Thoracic aorta (tissue), 2 donors: ENCODE results near the gene TRIM44. TPM values are rescaled to one million over a fixed set of nuclear protein-coding genes. Genes with fewer than 3 reads are reported as not detected.

Experiments used
- ATAC-seq: fragments of 150-250 bp; one replicate; pipeline ENCODE4 v1.8.0; 2017; ENCODE audit warnings: low read depth; ENCODE audit not compliant: insufficient number of reproducible peaks, low FRiP score
- DNase-seq: peaks from one replicate; pipeline ENCODE4 v3.0.0-alpha.2; 2020; ENCODE audit warnings: low spot score
- H3K27ac ChIP-seq, 2 donors: fragments of 200-600 bp; sonication (generic); 1 replicate in 1 of 2; 2 replicates in 1 of 2; pipeline ENCODE4 v1.5.1; 2016; ENCODE audit warnings: mild to moderate bottlenecking in 2 of 2, moderate library complexity in 2 of 2
- H3K27me3 ChIP-seq: fragments of 200-600 bp; sonication (generic); replicated peaks from 2 replicates; pipeline ENCODE4 v1.6.0; 2016; ENCODE audit warnings: mild to moderate bottlenecking; ENCODE audit not compliant: insufficient read depth
- H3K36me3 ChIP-seq: fragments of 200-600 bp; sonication (generic); one replicate; pipeline ENCODE4 v1.5.1; 2016
- H3K4me1 ChIP-seq, 2 donors: fragments of 200-600 bp; sonication (generic); 1 replicate in 1 of 2; 2 replicates in 1 of 2; pipeline versions ENCODE4 v1.5.1 to v1.6.0; 2016; ENCODE audit warnings: low read depth in 2 of 2, mild to moderate bottlenecking in 1 of 2; ENCODE audit not compliant: control insufficient read depth in 1 of 2
- H3K4me3 ChIP-seq: fragments of 200-600 bp; sonication (generic); 2 replicates; pipeline ENCODE4 v1.5.1; 2016; ENCODE audit warnings: mild to moderate bottlenecking
- H3K9me3 ChIP-seq: fragments of 200-600 bp; sonication (generic); 2 replicates; pipeline ENCODE4 v1.5.1; 2016
- CTCF ChIP-seq: fragments of 200-600 bp; sonication (generic); IDR thresholded peaks from one replicate; pipeline ENCODE4 v1.5.1; 2019; ENCODE audit warnings: antibody characterized with exemption
- total RNA-seq, 2 donors: library from RNA; depleted of rRNA; stranded (reverse); fragments of >200 nt; gene quantifications; one replicate each; pipeline versions ENCODE4 v1.1.0 to v1.2.3, GENCODE V29; 2016

The TRIM44 gene
- total RNA-seq, 2 donors from 2014 or later, result 26.0 to 26.8 TPM

- Histone ChIP-seq H3K27ac (no peak overlapping the region), H3K9me3 (no peaks in the 10 kb centered on the region), H3K4me1 (no peaks in the 10 kb centered on the region), H3K27me3 (no peaks in the 10 kb centered on the region), H3K36me3 (no peaks in the 10 kb centered on the region), H3K4me3 (no peak overlapping the region)
- DNase-seq, result no peak
- TF ChIP-seq CTCF, result no peak
- no peak for ATAC-seq
Observed at GRCh38 chr11:35847473-35847872, 184.9 kb downstream of the TRIM44 start.

GRCh38 chr11:35848616-35849015 lies 186.0 kb downstream of the TRIM44 start:
- Histone ChIP-seq H3K9me3 (no peaks in the 10 kb centered on the region), H3K27ac (no peak overlapping the region), H3K36me3 (no peaks in the 10 kb centered on the region), H3K4me1 (no peaks in the 10 kb centered on the region), H3K4me3 (no peak overlapping the region), H3K27me3 (no peaks in the 10 kb centered on the region)
- TF ChIP-seq CTCF, result no peak
- DNase-seq, result no peak
- ATAC-seq, result no peak

- TF ChIP-seq CTCF, result no peak
- H3K4me3 ChIP-seq, result no peak overlapping the region
- H3K9me3 ChIP-seq, result no peaks in the 10 kb centered on the region
- no peaks in the 10 kb centered on the region for H3K27me3 ChIP-seq
- DNase-seq, result no peak
- H3K4me1 ChIP-seq, result no peaks in the 10 kb centered on the region
- ATAC-seq, result no peak
- H3K36me3 ChIP-seq, result no peaks in the 10 kb centered on the region
- H3K27ac ChIP-seq, result no peak overlapping the region
Observed at GRCh38 chr11:35850191-35850590, 187.6 kb downstream of the TRIM44 start.

- H3K4me3 ChIP-seq, result no peak overlapping the region
- no peaks in the 10 kb centered on the region for H3K27me3 ChIP-seq
- no peak for TF ChIP-seq CTCF
- H3K4me1 ChIP-seq, result no peaks in the 10 kb centered on the region
- ATAC-seq (no peak), DNase-seq (no peak)
- no peaks in the 10 kb centered on the region for H3K36me3 ChIP-seq
- H3K9me3 ChIP-seq, result no peaks in the 10 kb centered on the region
- no peak overlapping the region for H3K27ac ChIP-seq
Observed at GRCh38 chr11:35851342-35851741, 188.8 kb downstream of the TRIM44 start.

GRCh38 chr11:35852056-35852455 lies 189.5 kb downstream of the TRIM44 start:
- Histone ChIP-seq H3K4me1 (no peaks in the 10 kb centered on the region), H3K36me3 (no peaks in the 10 kb centered on the region), H3K9me3 (no peaks in the 10 kb centered on the region), H3K4me3 (no peak overlapping the region), H3K27ac (no peak overlapping the region), H3K27me3 (no peaks in the 10 kb centered on the region)
- no peak for TF ChIP-seq CTCF
- ATAC-seq (no peak), DNase-seq (no peak)
